HUES48 (cell line): ENCODE data around the gene CD164L2.

Experiments
- H3K27ac ChIP-seq: one replicate; pipeline ENCODE4 v1.7.0; 2013; ENCODE audit warnings: low read depth, low read length, inconsistent platforms
- H3K27me3 ChIP-seq: 2 replicates; pipeline ENCODE4 v1.6.1; 2013; ENCODE audit warnings: mild to moderate bottlenecking, low read length; ENCODE audit not compliant: control insufficient read depth, insufficient read depth
- H3K36me3 ChIP-seq: 2 replicates; pipeline ENCODE4 v1.6.1; 2013; ENCODE audit warnings: low read length; ENCODE audit not compliant: control insufficient read depth, insufficient read depth
- H3K4me1 ChIP-seq: 2 replicates; pipeline ENCODE4 v1.6.1; 2013; ENCODE audit warnings: mild to moderate bottlenecking, low read length; ENCODE audit not compliant: control insufficient read depth, insufficient read depth
- H3K4me3 ChIP-seq: 2 replicates; pipeline ENCODE4 v1.5.1; 2013; ENCODE audit warnings: mild to moderate bottlenecking, low read depth, low read length
- H3K9ac ChIP-seq: 2 replicates; pipeline ENCODE4 v1.6.1; 2013; ENCODE audit warnings: mild to moderate bottlenecking, low read depth, low read length, moderate library complexity
- H3K9me3 ChIP-seq: 2 replicates; pipeline ENCODE4 v1.6.1; 2013; ENCODE audit warnings: low read length; ENCODE audit not compliant: control insufficient read depth, insufficient read depth

Gene CD164L2

DNA sequence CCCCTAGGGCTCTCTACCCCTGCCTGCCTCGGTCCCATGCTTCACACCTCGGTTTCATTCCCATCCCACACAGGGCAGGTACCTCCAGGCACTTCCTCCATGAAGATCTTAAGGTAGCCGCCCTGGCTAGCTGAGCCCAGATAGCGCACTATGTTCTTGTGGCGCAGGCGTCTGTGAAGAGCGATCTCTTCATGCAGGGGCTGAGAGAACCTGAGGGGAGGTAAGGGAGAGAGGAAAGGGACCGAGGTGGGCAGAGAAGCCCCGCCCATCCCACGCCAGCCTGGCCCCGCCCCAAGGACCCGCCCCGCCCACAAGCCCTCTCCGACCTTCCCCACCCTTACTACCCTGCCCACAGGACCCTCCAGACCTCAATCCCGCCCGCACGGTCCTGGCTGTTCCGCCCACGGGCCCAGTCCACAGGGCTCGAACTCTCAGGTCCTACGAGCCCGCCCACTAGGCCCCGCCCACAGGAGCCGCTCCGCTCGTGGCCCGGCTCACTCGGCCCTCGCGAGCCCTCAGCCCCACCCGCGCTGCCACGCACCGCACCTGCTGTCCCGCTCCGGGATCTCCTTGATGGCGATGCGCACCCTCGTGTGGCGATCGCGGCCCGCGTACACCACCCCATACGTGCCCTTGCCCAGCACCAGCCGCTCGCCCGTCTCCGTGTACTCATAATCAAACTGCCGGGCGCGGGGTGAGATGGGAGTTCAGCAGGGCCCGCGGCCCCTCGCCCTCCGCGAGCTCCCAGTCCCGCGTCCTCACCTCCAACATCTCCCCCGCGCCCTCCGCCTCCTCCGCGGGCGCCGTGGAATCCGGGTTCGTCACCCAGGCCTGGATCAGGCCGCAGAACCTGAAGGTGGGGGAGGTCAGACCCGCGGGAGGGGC is 22.7 kb downstream of the CD164L2 start:
- peak overlapping the region; percentile 80 for H3K4me3 ChIP-seq
- H3K27ac ChIP-seq: no peak overlapping the region
- H3K27me3 ChIP-seq: peaks cover 47% of the 10 kb centered on the region
- 0 out of 2 replicates have a peak, but pooled peaks cover 5% of the 10 kb centered on the region for H3K36me3 ChIP-seq
- no peaks in the 10 kb centered on the region for H3K9me3 ChIP-seq
- H3K4me1 ChIP-seq: peaks cover 18% of the 10 kb centered on the region
- no peak overlapping the region for H3K9ac ChIP-seq

GRCh38 chr1:27359822-27360158 is 23.3 kb downstream of the CD164L2 start:
- Histone ChIP-seq H3K4me3 (peak overlapping the region; percentile 80), H3K36me3 (0 out of 2 replicates have a peak, but pooled peaks cover 5% of the 10 kb centered on the region), H3K9ac (no peak overlapping the region), H3K4me1 (peaks cover 13% of the 10 kb centered on the region), H3K27ac (no peak overlapping the region), H3K9me3 (no peaks in the 10 kb centered on the region), H3K27me3 (peaks cover 47% of the 10 kb centered on the region)

DNA sequence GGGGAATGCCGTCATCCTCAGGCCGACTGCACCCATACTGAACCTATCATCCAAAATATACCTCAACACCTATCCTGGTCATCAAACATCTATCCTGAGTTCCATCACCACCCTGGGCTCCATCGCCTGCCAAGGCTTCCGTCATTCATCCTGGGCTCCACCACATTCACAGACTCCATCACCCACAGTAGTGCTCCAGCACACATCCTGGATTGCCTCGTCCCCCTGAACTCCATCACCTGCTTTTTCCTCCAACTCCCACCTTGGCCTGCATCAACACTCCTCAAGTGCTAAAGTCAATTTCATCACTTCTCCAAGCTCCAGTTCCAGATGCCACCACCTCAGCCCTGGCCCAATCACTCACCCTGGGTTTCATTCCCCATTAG is 24.2 kb downstream of the CD164L2 start:
- H3K27ac ChIP-seq: no peak overlapping the region
- H3K9ac ChIP-seq: no peak overlapping the region
- H3K4me3 ChIP-seq: no peak overlapping the region
- H3K4me1 ChIP-seq: peaks cover 8% of the 10 kb centered on the region
- no peaks in the 10 kb centered on the region for H3K9me3 ChIP-seq
- H3K27me3 ChIP-seq: peaks cover 47% of the 10 kb centered on the region
- 0 out of 2 replicates have a peak, but pooled peaks cover 5% of the 10 kb centered on the region for H3K36me3 ChIP-seq

GRCh38 chr1:27358038-27358927 is 24.9 kb downstream of the CD164L2 start:
- Histone ChIP-seq H3K27ac (no peak overlapping the region), H3K9me3 (no peaks in the 10 kb centered on the region), H3K27me3 (peaks cover 47% of the 10 kb centered on the region), H3K36me3 (0 out of 2 replicates have a peak, but pooled peaks cover 5% of the 10 kb centered on the region), H3K4me3 (no peak overlapping the region), H3K9ac (no peak overlapping the region), H3K4me1 (peaks cover 8% of the 10 kb centered on the region)

DNA sequence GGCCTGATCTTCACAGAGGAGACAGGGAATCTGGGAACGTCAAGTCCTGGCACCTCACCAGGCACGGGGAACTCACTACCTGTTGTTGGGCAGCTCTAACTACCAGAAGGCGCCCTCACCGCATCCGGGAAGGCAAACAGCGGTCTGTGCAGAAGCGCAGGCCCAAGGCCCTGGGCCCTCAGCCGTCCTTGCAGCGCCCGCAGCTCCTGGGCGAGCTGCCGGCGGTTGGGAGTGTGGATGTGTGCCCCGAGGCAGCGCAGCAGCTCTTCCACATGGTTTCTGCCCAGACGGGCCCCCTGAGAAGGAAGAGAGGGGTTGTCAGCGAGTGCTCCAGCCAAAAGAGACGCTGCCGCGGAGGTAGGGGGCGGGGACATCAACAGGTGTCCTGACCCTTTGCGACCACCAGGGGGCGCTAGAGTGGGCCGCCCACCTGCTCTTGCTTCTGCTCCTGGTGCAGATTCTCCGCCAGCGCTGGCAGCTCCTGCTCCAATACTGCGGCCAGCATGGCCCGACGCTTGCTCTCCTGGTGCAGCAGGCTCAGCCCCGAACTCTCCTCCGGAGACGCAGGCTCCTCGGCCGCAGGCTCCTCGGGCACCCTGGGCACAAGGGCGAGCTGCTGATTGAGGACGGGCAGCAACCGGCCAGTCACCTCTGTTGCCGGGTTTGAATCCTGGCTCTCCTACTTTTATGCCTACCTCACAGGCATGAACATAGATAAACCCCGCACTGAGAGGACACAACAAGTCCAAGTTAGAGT is 25.7 kb downstream of the CD164L2 start:
- no peak overlapping the region for H3K4me3 ChIP-seq
- no peak overlapping the region for H3K27ac ChIP-seq
- peaks cover 8% of the 10 kb centered on the region for H3K4me1 ChIP-seq

GRCh38 chr1:27356619-27357280 is 26.4 kb downstream of the CD164L2 start:
- H3K27me3 ChIP-seq: peaks cover 41% of the 10 kb centered on the region
- peaks cover 9% of the 10 kb centered on the region for H3K4me1 ChIP-seq
- no peaks in the 10 kb centered on the region for H3K9me3 ChIP-seq
- 0 out of 2 replicates have a peak, but pooled peaks cover 5% of the 10 kb centered on the region for H3K36me3 ChIP-seq
- H3K27ac ChIP-seq: no peak overlapping the region
- H3K9ac ChIP-seq: no peak overlapping the region
- no peak overlapping the region for H3K4me3 ChIP-seq

More for the DNA sequence above, 25.7 kb downstream of the CD164L2 start:
- peaks cover 47% of the 10 kb centered on the region for H3K27me3 ChIP-seq
- H3K36me3 ChIP-seq: 0 out of 2 replicates have a peak, but pooled peaks cover 5% of the 10 kb centered on the region
- H3K9me3 ChIP-seq: no peaks in the 10 kb centered on the region
- H3K9ac ChIP-seq: no peak overlapping the region

DNA sequence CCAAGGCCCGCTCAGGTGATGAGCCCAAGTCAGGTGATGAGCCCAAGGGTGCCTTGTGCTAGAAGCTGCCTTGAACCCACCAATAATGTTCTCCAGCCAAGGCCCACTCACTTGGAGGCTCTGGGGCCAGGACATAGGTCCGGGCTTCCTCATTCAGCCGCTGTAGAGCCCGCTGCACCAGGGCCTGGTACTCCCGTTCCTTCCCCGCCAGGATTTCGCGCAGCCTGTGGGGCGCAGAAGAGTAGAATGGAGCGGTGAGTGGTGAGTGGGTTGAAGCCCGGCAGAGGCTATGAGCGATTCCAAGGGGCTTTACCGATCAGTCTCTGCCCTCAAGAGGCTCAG is 26.9 kb downstream of the CD164L2 start:
- 0 out of 2 replicates have a peak, but pooled peaks cover 5% of the 10 kb centered on the region for H3K36me3 ChIP-seq
- H3K27me3 ChIP-seq: peaks cover 36% of the 10 kb centered on the region
- no peaks in the 10 kb centered on the region for H3K9me3 ChIP-seq
- peaks cover 12% of the 10 kb centered on the region for H3K4me1 ChIP-seq
- H3K9ac ChIP-seq: no peak overlapping the region
- no peak overlapping the region for H3K4me3 ChIP-seq
- no peak overlapping the region for H3K27ac ChIP-seq

GRCh38 chr1:27355683-27356082 is 27.4 kb downstream of the CD164L2 start:
- Histone ChIP-seq H3K9me3 (no peaks in the 10 kb centered on the region), H3K36me3 (0 out of 2 replicates have a peak, but pooled peaks cover 5% of the 10 kb centered on the region), H3K27me3 (peaks cover 31% of the 10 kb centered on the region), H3K9ac (no peak overlapping the region), H3K27ac (no peak overlapping the region), H3K4me3 (no peak overlapping the region), H3K4me1 (peaks cover 12% of the 10 kb centered on the region)

DNA sequence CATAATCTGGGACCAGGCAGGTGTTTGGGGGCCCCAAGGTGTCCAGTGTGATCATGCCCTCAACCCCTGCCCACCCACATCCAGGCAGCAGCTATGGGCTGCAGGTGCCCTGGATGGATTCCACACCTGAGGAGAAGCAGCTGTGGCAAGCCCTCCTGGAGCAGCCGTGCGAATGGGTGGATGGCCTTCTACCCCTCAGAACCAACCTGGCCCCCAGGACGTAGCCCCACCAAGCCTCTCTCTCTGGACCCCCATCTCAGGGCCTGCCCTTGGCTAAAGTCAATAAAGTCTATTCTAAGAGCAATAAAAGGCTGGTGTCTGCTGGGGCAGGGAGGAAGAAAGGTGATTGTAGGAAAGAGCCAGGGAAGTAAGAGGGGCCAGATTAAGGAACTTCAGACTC is 29.5 kb downstream of the CD164L2 start:
- Histone ChIP-seq H3K36me3 (0 out of 2 replicates have a peak, but pooled peaks cover 5% of the 10 kb centered on the region), H3K27ac (no peak overlapping the region), H3K9ac (no peak overlapping the region), H3K27me3 (peaks cover 26% of the 10 kb centered on the region), H3K9me3 (no peaks in the 10 kb centered on the region), H3K4me3 (no peak overlapping the region), H3K4me1 (peaks cover 13% of the 10 kb centered on the region; the same call in 1 of the 2 replicates)

- peaks cover 21% of the 10 kb centered on the region for H3K27me3 ChIP-seq
- H3K27ac ChIP-seq: no peak overlapping the region
- H3K9ac ChIP-seq: no peak overlapping the region
- H3K4me3 ChIP-seq: no peak overlapping the region
- H3K36me3 ChIP-seq: 0 out of 2 replicates have a peak, but pooled peaks cover 5% of the 10 kb centered on the region
- no peaks in the 10 kb centered on the region for H3K9me3 ChIP-seq
- H3K4me1 ChIP-seq: peaks cover 13% of the 10 kb centered on the region; the same call in 1 of the 2 replicates
Measured at GRCh38 chr1:27353166-27353565, 30.0 kb downstream of the CD164L2 start.
